ENCODE measurements around the gene MDC1. TPM values are rescaled to one million over a fixed set of nuclear protein-coding genes. Genes with fewer than 3 reads are reported as not detected.
A peak's percentile ranks its signal among the peaks of the same experiment; 100 is the strongest.
"Not testable (repeated sequence)": the region's sequence is repeated elsewhere in the genome, so short reads cannot be mapped to it uniquely, and the experiment has no call there.

The MDC1 gene
- polyA plus RNA-seq, 1 donor from 2014 or later: 8.1 TPM

- Histone ChIP-seq H2AFZ (ENCODE audit: low read depth, low read length) (no peak overlapping the region), H3F3A (ENCODE audit: insufficient read depth, low read length, poor library complexity, severe bottlenecking) (no peaks in the 10 kb centered on the region), H3K79me2 (replicated peaks; ENCODE audit: insufficient read depth, low read length) (peaks cover 8% of the 10 kb centered on the region), H4K20me1 (ENCODE audit: insufficient read depth) (no peaks in the 10 kb centered on the region), H3K9ac (ENCODE audit: low read length) (no peak overlapping the region), H3K27ac (ENCODE audit: low read length) (no peak overlapping the region), H3K9me3 (ENCODE audit: low read length) (no peaks in the 10 kb centered on the region), H3K4me3 (ENCODE audit: low read length) (no peak overlapping the region), H3K27me3 (ENCODE audit: insufficient read depth, low read depth, low read length) (no peaks in the 10 kb centered on the region), H3K4me2 (ENCODE audit: low read length) (no peak overlapping the region), H3K36me3 (ENCODE audit: insufficient read depth, low read length) (no peaks in the 10 kb centered on the region), H3K9me2 (ENCODE audit: insufficient read depth, low read length) (no peaks in the 10 kb centered on the region)
- no peak for TF ChIP-seq EZH2 (IDR thresholded peaks at IDR 0.05; ENCODE audit: borderline replicate concordance, insufficient read depth, low read length, poor library complexity, severe bottlenecking)
- no peak for TF ChIP-seq POLR2AphosphoS5 (IDR thresholded peaks at IDR 0.05)
- TF ChIP-seq MXI1 (conservative IDR thresholded peaks at IDR 0.05; ENCODE audit: poor library complexity, severe bottlenecking): no peak
- TF ChIP-seq EP300 (conservative IDR thresholded peaks at IDR 0.05; ENCODE audit: poor library complexity, severe bottlenecking): no peak
- TF ChIP-seq, protein P1, sequence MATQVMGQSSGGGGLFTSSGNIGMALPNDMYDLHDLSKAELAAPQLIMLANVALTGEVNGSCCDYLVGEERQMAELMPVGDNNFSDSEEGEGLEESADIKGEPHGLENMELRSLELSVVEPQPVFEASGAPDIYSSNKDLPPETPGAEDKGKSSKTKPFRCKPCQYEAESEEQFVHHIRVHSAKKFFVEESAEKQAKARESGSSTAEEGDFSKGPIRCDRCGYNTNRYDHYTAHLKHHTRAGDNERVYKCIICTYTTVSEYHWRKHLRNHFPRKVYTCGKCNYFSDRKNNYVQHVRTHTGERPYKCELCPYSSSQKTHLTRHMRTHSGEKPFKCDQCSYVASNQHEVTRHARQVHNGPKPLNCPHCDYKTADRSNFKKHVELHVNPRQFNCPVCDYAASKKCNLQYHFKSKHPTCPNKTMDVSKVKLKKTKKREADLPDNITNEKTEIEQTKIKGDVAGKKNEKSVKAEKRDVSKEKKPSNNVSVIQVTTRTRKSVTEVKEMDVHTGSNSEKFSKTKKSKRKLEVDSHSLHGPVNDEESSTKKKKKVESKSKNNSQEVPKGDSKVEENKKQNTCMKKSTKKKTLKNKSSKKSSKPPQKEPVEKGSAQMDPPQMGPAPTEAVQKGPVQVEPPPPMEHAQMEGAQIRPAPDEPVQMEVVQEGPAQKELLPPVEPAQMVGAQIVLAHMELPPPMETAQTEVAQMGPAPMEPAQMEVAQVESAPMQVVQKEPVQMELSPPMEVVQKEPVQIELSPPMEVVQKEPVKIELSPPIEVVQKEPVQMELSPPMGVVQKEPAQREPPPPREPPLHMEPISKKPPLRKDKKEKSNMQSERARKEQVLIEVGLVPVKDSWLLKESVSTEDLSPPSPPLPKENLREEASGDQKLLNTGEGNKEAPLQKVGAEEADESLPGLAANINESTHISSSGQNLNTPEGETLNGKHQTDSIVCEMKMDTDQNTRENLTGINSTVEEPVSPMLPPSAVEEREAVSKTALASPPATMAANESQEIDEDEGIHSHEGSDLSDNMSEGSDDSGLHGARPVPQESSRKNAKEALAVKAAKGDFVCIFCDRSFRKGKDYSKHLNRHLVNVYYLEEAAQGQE (IDR thresholded peaks at IDR 0.05; ENCODE audit: borderline replicate concordance): no peak
- TF ChIP-seq CTCF (IDR thresholded peaks at IDR 0.05; ENCODE audit: poor library complexity, severe bottlenecking): peak; percentile 36
- no peak for TF ChIP-seq TAF1 (IDR thresholded peaks at IDR 0.05; ENCODE audit: low read depth)
- TF ChIP-seq SMC3 (conservative IDR thresholded peaks at IDR 0.05; ENCODE audit: poor library complexity): no peak
These were observed 46.1 kb downstream of the MDC1 start for GRCh38 chr6:30670760-30671527.

DNA sequence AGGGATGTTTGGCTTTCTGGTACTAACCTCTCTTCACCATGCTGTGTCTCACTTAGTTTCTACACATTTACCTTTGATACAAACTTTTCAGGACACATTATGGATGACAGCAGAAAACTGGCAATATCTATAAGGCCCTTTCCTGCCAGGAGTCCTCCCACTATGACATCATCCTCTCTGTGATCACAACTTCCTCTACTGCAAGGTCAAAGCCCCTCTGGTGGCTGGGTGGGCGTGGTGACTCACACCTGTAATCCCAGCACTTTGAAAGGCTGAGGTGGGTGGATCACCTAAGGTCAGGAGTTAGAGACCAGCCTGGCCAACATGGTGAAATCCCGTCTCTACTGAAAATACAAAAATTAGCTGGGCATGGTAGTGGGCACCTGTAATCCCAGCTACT lies 50.8 kb downstream of the MDC1 start:
- H3K36me3 ChIP-seq (ENCODE audit: insufficient read depth, low read length); H3K27ac ChIP-seq (ENCODE audit: low read length); H3K79me2 ChIP-seq (replicated peaks; ENCODE audit: insufficient read depth, low read length); H3F3A ChIP-seq (ENCODE audit: insufficient read depth, low read length, poor library complexity, severe bottlenecking); H3K9ac ChIP-seq (ENCODE audit: low read length); H3K4me3 ChIP-seq (ENCODE audit: low read length); H3K9me3 ChIP-seq (ENCODE audit: low read length); H3K4me2 ChIP-seq (ENCODE audit: low read length); H4K20me1 ChIP-seq (ENCODE audit: insufficient read depth); H3K9me2 ChIP-seq (ENCODE audit: insufficient read depth, low read length); H2AFZ ChIP-seq (ENCODE audit: low read depth, low read length); H3K27me3 ChIP-seq (ENCODE audit: insufficient read depth, low read depth, low read length): not testable (repeated sequence)

Measured in neural cell (in vitro differentiated cells).